GM12878 (cell line): ENCODE results near the gene HLX.

Experiments used
- ATF7 ChIP-seq: fragments of 450-650 bp; IDR thresholded peaks from 2 replicates; pipeline ENCODE4 v1.6.1; 2016; ENCODE audit warnings: low read depth, mild to moderate bottlenecking
- BHLHE40 ChIP-seq, 2 experiments: fragments of 450-650 bp in 1 of 2; IDR thresholded peaks; 2 replicates each; pipeline ENCODE4 v1.6.1; 2011 to 2017; ENCODE audit warnings: low read depth in 2 of 2, borderline replicate concordance in 1 of 2, improper control_type of control experiment in 1 of 2, low read length in 1 of 2, mild to moderate bottlenecking in 1 of 2
- CTCF ChIP-seq, 3 experiments: IDR thresholded peaks in 2 of 3; conservative IDR thresholded peaks in 1 of 3; 2 replicates each; pipeline ENCODE4 v1.5.1; 2011; ENCODE audit warnings: low read depth in 3 of 3, low read length in 3 of 3, mild to moderate bottlenecking in 3 of 3, control low read depth in 2 of 3, moderate library complexity in 2 of 3, inconsistent platforms in 1 of 3, mixed read lengths in 1 of 3; ENCODE audit not compliant: control insufficient read depth in 2 of 3, insufficient read depth in 1 of 3; ENCODE audit errors: extremely low read depth in 1 of 3
- FOXK2 ChIP-seq: fragments of 450-650 bp; IDR thresholded peaks from 2 replicates; pipeline ENCODE4 v1.6.1; 2017; ENCODE audit warnings: mild to moderate bottlenecking, moderate library complexity
- HDAC6 ChIP-seq: fragments of 200-600 bp; sonication (generic); IDR thresholded peaks from one replicate; pipeline ENCODE4 v1.8.0; 2017; ENCODE audit warnings: antibody characterized with exemption; ENCODE audit not compliant: unreplicated experiment
- MAX ChIP-seq: IDR thresholded peaks from 2 replicates; pipeline ENCODE4 v1.6.1; 2012; ENCODE audit warnings: low read depth, low read length, improper control_type of control experiment
- NR2C2 ChIP-seq: IDR thresholded peaks from 2 replicates; pipeline ENCODE4 v1.6.1; 2011; ENCODE audit warnings: borderline replicate concordance, low read depth; ENCODE audit not compliant: control insufficient read depth, insufficient read length
- NRF1 ChIP-seq: conservative IDR thresholded peaks from 2 replicates; pipeline ENCODE4 v1.6.1; 2011; ENCODE audit warnings: mild to moderate bottlenecking, low read depth, low read length, improper control_type of control experiment
- POLR2A ChIP-seq: IDR thresholded peaks from 2 replicates; pipeline ENCODE4 v1.6.1; 2011; ENCODE audit warnings: low read depth, mild to moderate bottlenecking, low read length
- POLR2AphosphoS5 ChIP-seq: IDR thresholded peaks from 2 replicates; pipeline ENCODE4 v1.6.1; 2011; ENCODE audit warnings: mild to moderate bottlenecking, low read length, inconsistent platforms
- RAD21 ChIP-seq: IDR thresholded peaks from 2 replicates; pipeline ENCODE4 v1.6.1; 2011; ENCODE audit warnings: mild to moderate bottlenecking, low read depth, low read length, moderate library complexity; ENCODE audit not compliant: insufficient read depth
- SUZ12 ChIP-seq: fragments of 200-600 bp; sonication (generic); IDR thresholded peaks from one replicate; pipeline ENCODE4 v1.6.1; 2018; ENCODE audit warnings: antibody characterized with exemption, mild to moderate bottlenecking; ENCODE audit not compliant: unreplicated experiment
- TCF3 ChIP-seq: IDR thresholded peaks from 2 replicates; pipeline ENCODE4 v1.6.1; 2012; ENCODE audit warnings: low read depth, mild to moderate bottlenecking, low read length, borderline replicate concordance; ENCODE audit not compliant: insufficient read depth
- ZNF274 ChIP-seq: IDR thresholded peaks from one replicate; pipeline ENCODE4 v1.8.0; 2011; ENCODE audit not compliant: insufficient read length, insufficient read depth

- TF ChIP-seq MAX (no peak), POLR2AphosphoS5 (no peak), NR2C2 (no peak), NRF1 (no peak), HDAC6 (no peak), FOXK2 (no peak), CTCF (IDR thresholded peaks at IDR 0.05 in 2 of 3, conservative IDR thresholded peaks at IDR 0.05 in 1 of 3; ENCODE audit: control insufficient read depth in 2 of 3, extremely low read depth in 1 of 3, insufficient read depth in 1 of 3, low read depth in 3 of 3, low read length in 3 of 3) (no peak), ZNF274 (no peak), BHLHE40 (IDR thresholded peaks at IDR 0.05; ENCODE audit: borderline replicate concordance in 1 of 2, low read depth in 2 of 2, low read length in 1 of 2) (no peak), POLR2A (no peak), TCF3 (no peak), ATF7 (no peak), SUZ12 (no peak), RAD21 (no peak)
Observed at GRCh38 chr1:220905650-220906560, 26.7 kb downstream of the HLX start.
